Chondrocyte (in vitro differentiated cells): ENCODE measurements around the gene CSNK1D. TPM values are rescaled to one million over a fixed set of nuclear protein-coding genes. Genes with fewer than 3 reads are reported as not detected.

Experiments
- DNase-seq: peaks from one replicate; pipeline ENCODE4 v3.0.0; 2021; ENCODE audit warnings: mixed read lengths, low spot score
- H3K27ac Mint-ChIP-seq: one replicate; pipeline ENCODE4 v1.8.0; 2021; ENCODE audit warnings: mild to moderate bottlenecking, moderate library complexity, mixed read lengths; ENCODE audit not compliant: unreplicated experiment
- H3K27me3 Mint-ChIP-seq: 2 replicates; pipeline ENCODE4 v1.8.0; 2021; ENCODE audit warnings: low read depth, mixed read lengths
- H3K36me3 Mint-ChIP-seq: 2 replicates; pipeline ENCODE4 v1.8.0; 2021; ENCODE audit warnings: low read depth, mixed read lengths
- H3K4me1 Mint-ChIP-seq: 2 replicates; pipeline ENCODE4 v1.8.0; 2021; ENCODE audit warnings: low read depth, mild to moderate bottlenecking, mixed read lengths
- H3K4me3 Mint-ChIP-seq: one replicate; pipeline ENCODE4 v1.8.0; 2021; ENCODE audit warnings: mild to moderate bottlenecking, moderate library complexity, mixed read lengths; ENCODE audit not compliant: unreplicated experiment
- H3K9me3 Mint-ChIP-seq: 2 replicates; pipeline ENCODE4 v1.8.0; 2021; ENCODE audit warnings: low read depth, mixed read lengths
- CTCF ChIP-seq: fragments of 200-600 bp; sonication (generic); IDR thresholded peaks from 2 replicates; pipeline ENCODE4 v1.5.0; 2021; ENCODE audit warnings: antibody characterized with exemption, mild to moderate bottlenecking, moderate library complexity
- total RNA-seq: library from RNA; stranded (reverse); gene quantifications from 3 replicates; pipeline ENCODE4 v1.2.1, GENCODE V29; 2021

CSNK1D gene
- total RNA-seq, 1 donor from 2014 or later = 93.0 TPM

DNA sequence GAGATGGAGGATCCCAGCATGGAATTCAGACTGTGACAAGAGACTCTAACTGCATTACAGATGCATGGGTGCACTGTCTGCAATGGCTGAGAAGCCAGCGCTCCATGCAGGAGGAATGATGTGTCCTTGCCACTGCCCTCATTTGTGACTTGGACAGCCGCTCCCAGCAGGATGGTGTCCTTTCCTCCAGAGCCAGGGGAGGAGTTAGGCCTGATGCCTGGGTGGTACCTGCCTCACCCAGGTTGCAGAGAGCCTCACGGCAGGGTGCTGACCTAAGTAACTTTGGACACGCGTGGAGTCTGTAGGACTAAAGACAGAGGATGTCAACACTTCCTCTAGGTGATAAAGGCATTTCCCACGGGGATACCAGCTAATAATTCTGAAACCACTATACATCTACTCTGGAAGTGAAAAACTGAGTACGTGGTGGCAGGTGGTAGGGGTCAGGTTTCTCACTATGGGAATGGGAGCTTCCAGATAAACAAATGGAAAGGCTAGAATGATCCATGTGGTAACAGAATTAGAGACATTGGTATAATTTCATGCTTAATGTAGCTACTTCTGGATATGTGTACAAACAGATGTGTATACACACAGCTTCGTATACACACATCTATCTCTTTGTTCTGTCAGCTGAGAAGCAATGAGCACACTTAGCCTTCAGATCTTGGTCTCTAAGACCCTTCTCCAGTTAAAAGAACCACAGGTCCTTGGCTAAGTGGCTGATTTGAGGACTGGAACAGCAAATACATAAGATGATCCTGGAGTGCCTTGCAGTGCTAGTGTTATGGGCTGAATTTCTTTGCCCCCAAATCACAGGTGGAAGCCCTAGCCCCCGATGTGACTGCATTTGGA lies 13.7 kb upstream of the CSNK1D start:
- DNase-seq = no peak
- H3K4me3 Mint-ChIP-seq = no peak overlapping the region
- no peaks in the 10 kb centered on the region for H3K9me3 Mint-ChIP-seq
- no peaks in the 10 kb centered on the region for H3K27me3 Mint-ChIP-seq
- no peak overlapping the region for H3K27ac Mint-ChIP-seq
- H3K4me1 Mint-ChIP-seq = peaks cover 24% of the 10 kb centered on the region
- no peaks in the 10 kb centered on the region for H3K36me3 Mint-ChIP-seq
- no peak for TF ChIP-seq CTCF

GRCh38 chr17:82285141-82285540 lies 11.6 kb upstream of the CSNK1D start:
- H3K27me3 Mint-ChIP-seq = no peaks in the 10 kb centered on the region
- H3K9me3 Mint-ChIP-seq = no peaks in the 10 kb centered on the region
- TF ChIP-seq CTCF = no peak
- no peaks in the 10 kb centered on the region for H3K36me3 Mint-ChIP-seq
- peaks cover 27% of the 10 kb centered on the region for H3K4me1 Mint-ChIP-seq
- H3K4me3 Mint-ChIP-seq = no peak overlapping the region
- no peak for DNase-seq
- H3K27ac Mint-ChIP-seq = no peak overlapping the region

DNA sequence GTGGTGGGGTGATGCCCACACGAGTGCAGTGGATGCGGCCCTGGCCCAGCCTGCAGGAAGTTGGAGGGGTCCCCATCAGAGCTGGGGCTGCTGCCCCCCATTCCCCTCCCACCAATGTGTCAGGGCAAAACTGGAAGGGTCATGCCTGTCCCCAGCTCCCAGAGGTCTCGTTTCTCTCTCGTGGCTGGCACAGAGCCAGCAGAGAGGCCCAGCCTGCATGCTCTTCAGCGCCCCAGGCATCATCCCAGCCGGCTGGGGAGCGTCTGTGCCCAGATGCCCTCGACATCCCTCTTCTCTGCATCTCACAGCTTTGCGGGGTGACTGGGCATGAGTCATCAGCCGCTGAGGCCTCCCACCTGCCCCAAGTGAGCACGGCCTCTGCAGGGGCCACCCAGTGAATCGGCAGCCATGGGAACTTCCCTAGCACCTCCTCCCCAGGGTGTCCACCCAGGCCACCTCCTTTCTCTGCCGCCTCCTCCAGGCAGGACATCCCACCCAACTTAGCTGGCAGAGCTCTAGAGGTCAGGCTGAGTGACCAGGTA lies 9.8 kb upstream of the CSNK1D start:
- Mint-ChIP-seq H3K36me3 (no peaks in the 10 kb centered on the region), H3K27ac (no peak overlapping the region), H3K27me3 (no peaks in the 10 kb centered on the region)

GRCh38 chr17:82282239-82283207 lies 9.0 kb upstream of the CSNK1D start:
- no peak for DNase-seq
- H3K27ac Mint-ChIP-seq = no peak overlapping the region
- peaks cover 21% of the 10 kb centered on the region for H3K4me1 Mint-ChIP-seq
- H3K9me3 Mint-ChIP-seq = no peaks in the 10 kb centered on the region
- H3K27me3 Mint-ChIP-seq = no peaks in the 10 kb centered on the region
- no peak for TF ChIP-seq CTCF
- H3K4me3 Mint-ChIP-seq = no peak overlapping the region
- H3K36me3 Mint-ChIP-seq = no peaks in the 10 kb centered on the region

More for the DNA sequence above, 9.8 kb upstream of the CSNK1D start:
- no peak for DNase-seq
- no peak overlapping the region for H3K4me3 Mint-ChIP-seq
- peaks cover 26% of the 10 kb centered on the region for H3K4me1 Mint-ChIP-seq
- TF ChIP-seq CTCF = no peak
- no peaks in the 10 kb centered on the region for H3K9me3 Mint-ChIP-seq
